ENCODE results near the gene LGALS9. TPM values are rescaled to one million over a fixed set of nuclear protein-coding genes. Genes with fewer than 3 reads are reported as not detected.
A peak's percentile ranks its signal among the peaks of the same experiment; 100 is the strongest.
"Not testable (repeated sequence)": the region's sequence is repeated elsewhere in the genome, so short reads cannot be mapped to it uniquely, and the experiment has no call there.

The LGALS9 gene
- total RNA-seq, 1 donor from 2014 or later, result 15.2 TPM

GRCh38 chr17:27654136-27654535 is 23.1 kb downstream of the LGALS9 start:
- H3K4me3 ChIP-seq, result no peak overlapping the region
- no peaks in the 10 kb centered on the region for H3K9me3 ChIP-seq (replicated peaks)
- H3K27ac ChIP-seq (replicated peaks), result no peak overlapping the region
- peaks cover 5% of the 10 kb centered on the region for H3K27me3 ChIP-seq (ENCODE audit: low read depth)
- H3K36me3 ChIP-seq, result no peaks in the 10 kb centered on the region
- H3K4me1 ChIP-seq, result peaks cover 8% of the 10 kb centered on the region
- DNase-seq, result no peak
- intact Hi-C loops (cut with micrococcal nuclease), result loop anchor here (10.0 kb wide), 1 partner anchor 101 kb away; no protein-coding TSS in a partner anchor
- TF ChIP-seq, protein P1, sequence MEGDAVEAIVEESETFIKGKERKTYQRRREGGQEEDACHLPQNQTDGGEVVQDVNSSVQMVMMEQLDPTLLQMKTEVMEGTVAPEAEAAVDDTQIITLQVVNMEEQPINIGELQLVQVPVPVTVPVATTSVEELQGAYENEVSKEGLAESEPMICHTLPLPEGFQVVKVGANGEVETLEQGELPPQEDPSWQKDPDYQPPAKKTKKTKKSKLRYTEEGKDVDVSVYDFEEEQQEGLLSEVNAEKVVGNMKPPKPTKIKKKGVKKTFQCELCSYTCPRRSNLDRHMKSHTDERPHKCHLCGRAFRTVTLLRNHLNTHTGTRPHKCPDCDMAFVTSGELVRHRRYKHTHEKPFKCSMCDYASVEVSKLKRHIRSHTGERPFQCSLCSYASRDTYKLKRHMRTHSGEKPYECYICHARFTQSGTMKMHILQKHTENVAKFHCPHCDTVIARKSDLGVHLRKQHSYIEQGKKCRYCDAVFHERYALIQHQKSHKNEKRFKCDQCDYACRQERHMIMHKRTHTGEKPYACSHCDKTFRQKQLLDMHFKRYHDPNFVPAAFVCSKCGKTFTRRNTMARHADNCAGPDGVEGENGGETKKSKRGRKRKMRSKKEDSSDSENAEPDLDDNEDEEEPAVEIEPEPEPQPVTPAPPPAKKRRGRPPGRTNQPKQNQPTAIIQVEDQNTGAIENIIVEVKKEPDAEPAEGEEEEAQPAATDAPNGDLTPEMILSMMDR (IDR thresholded peaks at IDR 0.05; ENCODE audit: borderline replicate concordance), result no peak

- peaks cover 5% of the 10 kb centered on the region for H3K27me3 ChIP-seq (ENCODE audit: low read depth)
- intact Hi-C loops (cut with micrococcal nuclease), result loop anchor here (10.0 kb wide), 1 partner anchor 100 kb away; no protein-coding TSS in a partner anchor
These were observed 23.9 kb downstream of the LGALS9 start for GRCh38 chr17:27654654-27655524.

GRCh38 chr17:27655525-27656111 is 24.6 kb downstream of the LGALS9 start:
- H3K27me3 ChIP-seq (ENCODE audit: low read depth); H3K9me3 ChIP-seq (replicated peaks); H3K4me1 ChIP-seq; H3K36me3 ChIP-seq; H3K27ac ChIP-seq (replicated peaks); H3K4me3 ChIP-seq; DNase-seq: not testable (repeated sequence)
- intact Hi-C loops (cut with micrococcal nuclease), result loop anchor here (10.0 kb wide), 1 partner anchor 99 kb away; no protein-coding TSS in a partner anchor

More at GRCh38 chr17:27654654-27655524, 23.9 kb downstream of the LGALS9 start:
- Histone ChIP-seq H3K4me1 (peaks cover under 1% of the 10 kb centered on the region), H3K27ac (replicated peaks) (no peak overlapping the region), H3K36me3 (no peaks in the 10 kb centered on the region), H3K9me3 (replicated peaks) (no peaks in the 10 kb centered on the region), H3K4me3 (no peak overlapping the region)
- DNase-seq, result peak; percentile 65
- TF ChIP-seq, protein P1 (IDR thresholded peaks at IDR 0.05; ENCODE audit: borderline replicate concordance), result peak; percentile 91

DNA sequence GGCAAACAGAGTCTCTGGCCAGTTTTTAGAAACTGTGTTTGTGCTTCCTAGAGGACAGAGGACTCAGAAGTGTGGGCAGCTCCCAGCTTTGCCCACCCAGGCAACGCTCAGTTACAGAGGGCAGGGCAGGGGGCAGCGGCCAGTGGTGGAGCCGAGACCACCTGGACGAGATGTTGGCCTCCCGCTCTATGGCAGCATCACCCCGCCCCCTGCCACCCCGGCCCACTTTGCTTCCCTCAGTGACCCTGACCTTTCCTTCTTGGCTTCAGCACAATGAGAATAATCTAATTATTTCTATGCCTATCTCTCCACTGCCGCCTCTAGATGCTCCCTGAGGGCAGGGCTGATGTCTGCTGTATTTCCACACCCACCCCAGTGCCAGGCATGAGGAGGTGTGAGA is 25.6 kb downstream of the LGALS9 start:
- H3K9me3 ChIP-seq (replicated peaks); DNase-seq; H3K4me1 ChIP-seq; H3K27me3 ChIP-seq (ENCODE audit: low read depth); H3K36me3 ChIP-seq; H3K27ac ChIP-seq (replicated peaks); H3K4me3 ChIP-seq: not testable (repeated sequence)
- intact Hi-C loops (cut with micrococcal nuclease), result loop anchor here (10.0 kb wide), 1 partner anchor 98 kb away; no protein-coding TSS in a partner anchor

DNA sequence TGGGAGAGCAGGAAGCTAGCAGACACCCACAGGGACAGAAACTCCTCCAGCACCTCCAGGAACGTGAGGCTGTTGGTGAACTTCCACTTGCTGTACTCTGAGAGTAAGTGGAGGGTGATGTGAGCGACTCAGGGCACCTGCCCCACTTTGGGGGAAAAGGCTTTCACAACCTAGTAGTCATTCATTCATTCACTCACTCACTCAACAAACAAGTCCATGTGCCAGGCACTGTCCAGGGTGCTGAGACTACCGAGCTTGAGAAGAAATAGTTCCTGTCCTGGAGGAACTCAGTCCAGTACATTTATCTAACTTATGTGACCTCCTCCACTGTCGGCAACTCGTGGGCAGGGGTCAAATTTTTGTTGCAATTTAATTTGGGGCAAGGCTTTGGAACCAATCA is 26.6 kb downstream of the LGALS9 start:
- no peak for DNase-seq
- Histone ChIP-seq H3K36me3 (no peaks in the 10 kb centered on the region), H3K9me3 (replicated peaks) (no peaks in the 10 kb centered on the region), H3K4me3 (no peak overlapping the region), H3K4me1 (no peaks in the 10 kb centered on the region), H3K27me3 (ENCODE audit: low read depth) (peaks cover 5% of the 10 kb centered on the region), H3K27ac (replicated peaks) (no peak overlapping the region)
- TF ChIP-seq, protein P1 (IDR thresholded peaks at IDR 0.05; ENCODE audit: borderline replicate concordance), result no peak
- intact Hi-C loops (cut with micrococcal nuclease), result loop anchor here (10.0 kb wide), 1 partner anchor 97 kb away; no protein-coding TSS in a partner anchor

DNA sequence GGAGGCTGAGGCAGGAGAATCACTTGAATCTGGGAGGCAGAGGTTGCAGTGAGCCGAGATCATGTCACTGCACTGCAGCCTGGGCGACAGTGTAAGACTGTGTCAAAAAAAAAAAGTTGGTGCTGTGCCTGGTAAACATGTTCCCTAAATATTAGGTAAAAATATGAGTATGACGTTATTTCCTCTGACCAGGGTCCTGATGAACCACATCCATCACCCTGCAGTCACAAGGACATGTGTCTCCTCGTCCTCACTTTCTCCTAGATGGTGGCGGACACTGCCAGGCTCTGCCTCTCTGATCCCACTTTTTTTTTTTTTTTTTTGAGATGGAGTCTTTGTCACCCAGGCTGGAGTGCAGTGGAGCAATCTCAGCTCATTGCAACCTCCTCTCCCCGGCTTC is 28.7 kb downstream of the LGALS9 start:
- Histone ChIP-seq H3K27ac (replicated peaks) (no peak overlapping the region), H3K4me1 (no peaks in the 10 kb centered on the region), H3K36me3 (no peaks in the 10 kb centered on the region), H3K4me3 (no peak overlapping the region), H3K9me3 (replicated peaks) (no peaks in the 10 kb centered on the region), H3K27me3 (ENCODE audit: low read depth) (peaks cover 5% of the 10 kb centered on the region)
- TF ChIP-seq, protein P1 (IDR thresholded peaks at IDR 0.05; ENCODE audit: borderline replicate concordance), result no peak
- DNase-seq, result no peak
- intact Hi-C loops (cut with micrococcal nuclease), result loop anchor here (10.0 kb wide), 1 partner anchor 95 kb away; no protein-coding TSS in a partner anchor

All from left ventricle myocardium inferior (tissue), 1 donor.